H1 (cell line): ENCODE results near the gene GALK1. TPM values are rescaled to one million over a fixed set of nuclear protein-coding genes. Genes with fewer than 3 reads are reported as not detected.
A peak's percentile ranks its signal among the peaks of the same experiment; 100 is the strongest.

Experiments
- CTCF ChIA-PET: fragments of 300-600 bp; sonication (Branson Sonifier 250); formaldehyde crosslinking; loops from one replicate; lab custom pipeline; 2021; ENCODE audit not compliant: partially characterized antibody; lab: Charles Lee
- POLR2A ChIA-PET: fragments of 300-600 bp; sonication (Branson Sonifier 250); formaldehyde crosslinking; loops from one replicate; lab custom pipeline; 2021; ENCODE audit warnings: inconsistent platforms; ENCODE audit not compliant: partially characterized antibody; lab: Charles Lee
- DNase-seq, 2 experiments: peaks; one replicate each; pipeline versions ENCODE4 v3.0.0 to v3.0.0-alpha.2; 2010 to 2022; ENCODE audit warnings: low spot score in 2 of 2, low read depth in 1 of 2, mixed read lengths in 1 of 2
- FAIRE-seq: peaks from 2 replicates; lab custom pipeline; 2011; peaks lifted over from hg19 to GRCh38; lab: Jason Lieb, UNC
- H2AFZ ChIP-seq: 2 replicates; pipeline ENCODE4 v1.8.1; 2012; ENCODE audit warnings: low read length, inconsistent platforms
- H2AK5ac ChIP-seq: 2 replicates; pipeline ENCODE4 v1.6.1; 2013; ENCODE audit warnings: low read depth, low read length
- H2BK120ac ChIP-seq: replicated peaks from 2 replicates; pipeline ENCODE3; 2013; ENCODE audit warnings: low read depth, low read length, inconsistent platforms
- H2BK12ac ChIP-seq: 2 replicates; pipeline ENCODE4 v1.6.1; 2013; ENCODE audit warnings: low read depth, low read length
- H2BK15ac ChIP-seq: 2 replicates; pipeline ENCODE4 v1.6.1; 2013; ENCODE audit warnings: low read length
- H2BK20ac ChIP-seq: 2 replicates; pipeline ENCODE4 v1.6.1; 2013; ENCODE audit warnings: low read length
- H2BK5ac ChIP-seq: 2 replicates; pipeline ENCODE4 v1.6.1; 2013; ENCODE audit warnings: low read depth, low read length
- H3K14ac ChIP-seq: 2 replicates; pipeline ENCODE4 v1.6.1; 2013; ENCODE audit warnings: inconsistent platforms; ENCODE audit not compliant: insufficient read length
- H3K18ac ChIP-seq: 2 replicates; pipeline ENCODE4 v1.6.1; 2013; ENCODE audit warnings: low read length; ENCODE audit errors: extremely low read depth
- H3K23ac ChIP-seq: 2 replicates; pipeline ENCODE4 v1.6.1; 2013; ENCODE audit warnings: inconsistent platforms; ENCODE audit not compliant: insufficient read length
- H3K23me2 ChIP-seq: 2 replicates; pipeline ENCODE4 v1.6.1; 2013; ENCODE audit warnings: low read depth, low read length
- H3K27ac ChIP-seq: 2 replicates; pipeline ENCODE4 v1.6.1; 2011; ENCODE audit warnings: low read depth, low read length, inconsistent platforms
- H3K27me3 ChIP-seq, 4 experiments: replicated peaks in 1 of 4; 1 replicate in 1 of 4; 2 replicates in 3 of 4; pipeline versions ENCODE4 v1.6.1 to v1.8.1; 2011 to 2013; ENCODE audit warnings: low read length in 3 of 4, mild to moderate bottlenecking in 3 of 4, inconsistent platforms in 2 of 4, mixed read lengths in 2 of 4, moderate library complexity in 1 of 4; ENCODE audit not compliant: control insufficient read depth in 3 of 4, insufficient read depth in 3 of 4; ENCODE audit errors: extremely low read depth in 1 of 4
- H3K36me3 ChIP-seq, 4 experiments: 2 replicates each; pipeline versions ENCODE4 v1.6.1 to v1.8.1; 2011 to 2013; ENCODE audit warnings: mild to moderate bottlenecking in 4 of 4, low read length in 3 of 4, moderate library complexity in 2 of 4, control low read depth in 1 of 4, inconsistent platforms in 1 of 4; ENCODE audit not compliant: insufficient read depth in 4 of 4, control insufficient read depth in 2 of 4
- H3K4ac ChIP-seq: replicated peaks from 2 replicates; pipeline ENCODE3; 2013; ENCODE audit warnings: low read length, low read depth, mixed read lengths, inconsistent platforms; ENCODE audit not compliant: insufficient read length
- H3K4me1 ChIP-seq, 4 experiments: replicated peaks in 1 of 4; 1 replicate in 1 of 4; 2 replicates in 3 of 4; pipeline versions ENCODE4 v1.6.1 to v1.8.1; 2011 to 2013; ENCODE audit warnings: low read length in 3 of 4, inconsistent platforms in 2 of 4, mixed read lengths in 1 of 4; ENCODE audit not compliant: insufficient read depth in 4 of 4, control insufficient read depth in 3 of 4
- H3K4me2 ChIP-seq, 2 experiments: 2 replicates each; pipeline versions ENCODE4 v1.6.1 to v1.8.1; 2011 to 2013; ENCODE audit warnings: low read depth in 2 of 2, low read length in 2 of 2, control low read depth in 1 of 2, inconsistent platforms in 1 of 2, mild to moderate bottlenecking in 1 of 2; ENCODE audit not compliant: insufficient read depth in 1 of 2
- H3K4me3 ChIP-seq, 4 experiments: fragments of 200-600, 300-600 bp in 1 of 4; sonication (generic), shearing (Covaris generic), sonication (Bioruptor Twin) in 1 of 4; 2 replicates each; pipeline versions ENCODE4 v1.5.1 to v1.8.1; 2011 to 2016; ENCODE audit warnings: low read length in 4 of 4, low read depth in 3 of 4, control low read depth in 2 of 4, inconsistent platforms in 2 of 4, mild to moderate bottlenecking in 2 of 4, mixed read lengths in 1 of 4, moderate library complexity in 1 of 4; ENCODE audit not compliant: insufficient read depth in 2 of 4; ENCODE audit errors: extremely low read depth in 1 of 4
- H3K56ac ChIP-seq: replicated peaks from 2 replicates; pipeline ENCODE3; 2013; ENCODE audit warnings: low read depth, mild to moderate bottlenecking, mixed read lengths, low read length, inconsistent platforms; ENCODE audit not compliant: insufficient read length
- H3K79me1 ChIP-seq: 2 replicates; pipeline ENCODE4 v1.6.1; 2013; ENCODE audit warnings: low read depth, low read length, control low read depth
- H3K79me2 ChIP-seq, 2 experiments: 2 replicates each; pipeline versions ENCODE4 v1.6.1 to v1.8.1; 2012 to 2013; ENCODE audit warnings: low read length in 2 of 2, mild to moderate bottlenecking in 2 of 2, inconsistent platforms in 1 of 2; ENCODE audit not compliant: insufficient read depth in 2 of 2, control insufficient read depth in 1 of 2
- H3K9ac ChIP-seq, 4 experiments: replicated peaks in 1 of 4; 1 replicate in 1 of 4; 2 replicates in 3 of 4; pipeline versions ENCODE4 v1.6.1 to v1.8.1; 2011 to 2013; ENCODE audit warnings: low read depth in 3 of 4, low read length in 3 of 4, control low read depth in 2 of 4, mild to moderate bottlenecking in 2 of 4, moderate library complexity in 2 of 4, inconsistent platforms in 1 of 4; ENCODE audit errors: extremely low read depth in 1 of 4
- H3K9me3 ChIP-seq, 2 experiments: 2 replicates each; pipeline versions ENCODE4 v1.6.1 to v1.8.1; 2012 to 2013; ENCODE audit warnings: mild to moderate bottlenecking in 2 of 2, moderate library complexity in 2 of 2, control low read depth in 1 of 2, inconsistent platforms in 1 of 2, low read depth in 1 of 2, low read length in 1 of 2, mixed read lengths in 1 of 2; ENCODE audit not compliant: insufficient read depth in 2 of 2
- H4K20me1 ChIP-seq, 2 experiments: replicated peaks in 1 of 2; 2 replicates each; pipeline versions ENCODE3 to v1.8.1; 2011 to 2013; ENCODE audit warnings: inconsistent platforms in 2 of 2, low read length in 2 of 2, mild to moderate bottlenecking in 1 of 2; ENCODE audit not compliant: insufficient read depth in 2 of 2, control insufficient read depth in 1 of 2
- H4K5ac ChIP-seq: 2 replicates; pipeline ENCODE4 v1.6.1; 2013; ENCODE audit warnings: low read length, low read depth, mixed read lengths, inconsistent platforms; ENCODE audit not compliant: insufficient read length
- H4K8ac ChIP-seq: 2 replicates; pipeline ENCODE4 v1.8.0; 2013; ENCODE audit warnings: mild to moderate bottlenecking, moderate library complexity, low read length, inconsistent platforms; ENCODE audit not compliant: insufficient read depth; ENCODE audit errors: extremely low read depth
- H4K91ac ChIP-seq: replicated peaks from 2 replicates; pipeline ENCODE3; 2013; ENCODE audit warnings: low read length, mixed read lengths, inconsistent platforms; ENCODE audit not compliant: insufficient read length
- CBX5 ChIP-seq: fragments of 300-800, 300-1000 bp; sonication (generic); IDR thresholded peaks from 2 replicates; pipeline ENCODE4 v1.7.1; 2016; ENCODE audit warnings: antibody characterized with exemption, low read length, low read depth
- SIN3A ChIP-seq, 2 experiments: IDR thresholded peaks in 1 of 2; conservative IDR thresholded peaks in 1 of 2; 2 replicates each; pipeline ENCODE4 v1.6.1; 2011 to 2012; ENCODE audit warnings: low read length in 2 of 2, improper control_type of control experiment in 1 of 2, low read depth in 1 of 2, mild to moderate bottlenecking in 1 of 2
- YY1 ChIP-seq: IDR thresholded peaks from 2 replicates; pipeline ENCODE4 v1.6.1; 2011; ENCODE audit warnings: low read depth, mild to moderate bottlenecking, low read length
- WGBS, 2 experiments: shearing (Covaris generic) in 1 of 2; methylation state at CpG; one replicate each; pipeline versions ENCODE4 v1.1.6 to v1.1.7; 2013 to 2015; ENCODE audit warnings: low lambda C conversion rate in 2 of 2, mixed read lengths in 2 of 2, inconsistent platforms in 1 of 2, low coverage in 1 of 2, missing lambda C conversion rate in 1 of 2; ENCODE audit not compliant: insufficient replicate concordance in 2 of 2, insufficient coverage in 1 of 2, insufficient read length in 1 of 2; ENCODE audit errors: extremely low coverage in 1 of 2, missing lambda C conversion rate in 1 of 2; 5-methylcytosine and 5-hydroxymethylcytosine counted together
- polyA plus RNA-seq, 7 experiments: library from polyadenylated mRNA; depleted of rRNA in 3 of 7; stranded (reverse) in 5 of 7; unstranded in 2 of 7; fragments of >200 nt in 5 of 7; fragments of 200-250 nt in 2 of 7; gene quantifications; 1 replicate in 5 of 7; 2 replicates in 1 of 7; 4 replicates in 1 of 7; pipeline versions ENCODE4 v1.2.1 to v1.2.3, GENCODE V29; 2011 to 2013; ENCODE audit warnings: missing spikeins in 2 of 7, mixed read lengths in 2 of 7
- total RNA-seq: library from RNA; stranded (reverse); fragmentation: NEBNext Ultra II Directional; extraction: Animal tissue kit (Norgen Biotek cat#: 25700); gene quantifications from 2 replicates; pipeline ENCODE4 v1.2.1, GENCODE V29; 2021

GALK1 gene
- total and polyA plus RNA-seq, 2 of the 8 experiments (the other 6 are each of a cell fraction or from before 2014, with no cell fraction given): 34.1 to 47.9 TPM

- Histone ChIP-seq H2BK20ac (no peak overlapping the region), H2BK120ac (no peak overlapping the region), H2BK15ac (no peak overlapping the region), H3K27ac (no peak overlapping the region), H3K79me1 (no peaks in the 10 kb centered on the region), H3K56ac (no peak overlapping the region), H3K9ac (no peak overlapping the region), H3K18ac (no peak overlapping the region), H4K20me1 (peaks cover 10 to 12% of the 10 kb centered on the region in 2 experiments), H3K36me3 (peaks cover 0 to 29% (median 14%) of the 10 kb centered on the region in 4 experiments; a peak in 5 of 8 replicates), H3K14ac (no peak overlapping the region), H3K4me2 (no peak overlapping the region), H3K27me3 (no peaks in the 10 kb centered on the region), H3K4me3 (peak overlapping the region in 1 of 4 experiments; percentile 11; a peak in 2 of 8 replicates), H3K4ac (no peak overlapping the region), H2BK12ac (no peak overlapping the region), H4K5ac (no peak overlapping the region), H4K91ac (no peak overlapping the region), H3K79me2 (peaks cover 5 to 31% of the 10 kb centered on the region in 2 experiments; a peak in 3 of 4 replicates), H3K4me1 (peaks cover 0 to 10% (median 7%) of the 10 kb centered on the region in 4 experiments; a peak in 6 of 7 replicates), H3K23me2 (peaks cover under 1% of the 10 kb centered on the region; the same call in 1 of the 2 replicates), H3K23ac (no peak overlapping the region), H4K8ac (no peak overlapping the region), H2AFZ (no peak overlapping the region), H2BK5ac (no peak overlapping the region), H3K9me3 (no peaks in the 10 kb centered on the region), H2AK5ac (no peak overlapping the region)
- TF ChIP-seq CBX5 (no peak), SIN3A (conservative IDR thresholded peaks at IDR 0.05 in 1 of 2, IDR thresholded peaks at IDR 0.05 in 1 of 2; ENCODE audit: low read depth in 1 of 2, low read length in 2 of 2) (no peak), YY1 (0 out of 2 replicates have a peak, but pooled peaks have one; percentile 2)
- FAIRE-seq (no peak), DNase-seq (no peak)
- ChIA-PET POLR2A (interaction anchor here (0.6 to 8.5 kb wide), 94 partner anchors 11 to 1506 kb away, joined by 3 to 425 read pairs (median 4); partner anchors contain the start of genes AANAT, FDXR, GALK1 and ITGB4), CTCF (interaction anchor here (0.6 to 21.4 kb wide), 9 partner anchors 23 to 147 kb away, joined by 3 to 359 read pairs (median 3); partner anchors contain the start of genes GALK1, RECQL5, SAP30BP and SMIM5)
- WGBS, 2 experiments: 18% methylated on average over 5 of the region's 5 CpGs; no CpG with 5 or more reads in 1 of the 2 experiments
Measured at GRCh38 chr17:75779987-75780889, 15.2 kb upstream of the GALK1 start.
